ENCODE results near the gene SPATA19.
"Not testable (repeated sequence)": the region's sequence is repeated elsewhere in the genome, so short reads cannot be mapped to it uniquely, and the experiment has no call there.

DNA sequence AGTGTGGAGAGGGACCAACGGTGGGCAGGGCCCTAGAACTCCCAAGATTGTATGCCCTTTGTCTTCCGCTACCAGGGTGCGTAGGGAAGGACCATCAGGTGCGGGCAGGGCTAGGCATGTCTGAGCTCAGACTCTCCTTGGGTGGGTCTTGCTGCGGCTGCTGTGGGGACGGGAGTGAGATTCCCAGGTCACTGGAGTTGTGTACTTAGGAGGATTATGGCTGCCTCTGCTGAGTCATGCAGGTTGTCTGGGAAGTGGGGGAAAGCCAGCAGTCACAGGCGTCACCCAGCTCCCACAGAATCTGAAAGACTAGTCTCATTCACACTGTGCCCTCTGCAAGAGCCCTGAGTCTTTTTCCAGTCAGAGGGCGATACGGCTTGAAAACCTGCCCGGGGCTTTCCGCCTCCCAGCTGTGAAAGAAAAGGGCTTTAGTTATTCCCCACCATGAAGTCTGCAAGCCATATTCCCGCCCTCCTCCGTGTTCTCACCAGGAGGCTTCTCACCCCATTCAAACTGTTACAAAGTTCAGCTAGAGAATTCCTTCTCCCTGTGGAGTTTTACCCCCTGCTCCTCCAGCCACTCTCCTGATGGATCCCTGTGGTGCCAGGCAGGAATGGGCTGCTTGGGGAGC is 9.1 kb upstream of the SPATA19 start:
- TF ChIP-seq, protein P1, sequence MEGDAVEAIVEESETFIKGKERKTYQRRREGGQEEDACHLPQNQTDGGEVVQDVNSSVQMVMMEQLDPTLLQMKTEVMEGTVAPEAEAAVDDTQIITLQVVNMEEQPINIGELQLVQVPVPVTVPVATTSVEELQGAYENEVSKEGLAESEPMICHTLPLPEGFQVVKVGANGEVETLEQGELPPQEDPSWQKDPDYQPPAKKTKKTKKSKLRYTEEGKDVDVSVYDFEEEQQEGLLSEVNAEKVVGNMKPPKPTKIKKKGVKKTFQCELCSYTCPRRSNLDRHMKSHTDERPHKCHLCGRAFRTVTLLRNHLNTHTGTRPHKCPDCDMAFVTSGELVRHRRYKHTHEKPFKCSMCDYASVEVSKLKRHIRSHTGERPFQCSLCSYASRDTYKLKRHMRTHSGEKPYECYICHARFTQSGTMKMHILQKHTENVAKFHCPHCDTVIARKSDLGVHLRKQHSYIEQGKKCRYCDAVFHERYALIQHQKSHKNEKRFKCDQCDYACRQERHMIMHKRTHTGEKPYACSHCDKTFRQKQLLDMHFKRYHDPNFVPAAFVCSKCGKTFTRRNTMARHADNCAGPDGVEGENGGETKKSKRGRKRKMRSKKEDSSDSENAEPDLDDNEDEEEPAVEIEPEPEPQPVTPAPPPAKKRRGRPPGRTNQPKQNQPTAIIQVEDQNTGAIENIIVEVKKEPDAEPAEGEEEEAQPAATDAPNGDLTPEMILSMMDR (IDR thresholded peaks at IDR 0.05 in 4 of 5, conservative IDR thresholded peaks at IDR 0.05 in 1 of 5): not testable (repeated sequence)
- TF ChIP-seq POLR2A (IDR thresholded peaks at IDR 0.05): not testable (repeated sequence)
